Retinal pigment epithelial cell (primary cell): ENCODE measurements around the gene STK11IP.
A peak's percentile ranks its signal among the peaks of the same experiment; 100 is the strongest.

Source experiments
- DNase-seq: peaks from one replicate; pipeline ENCODE4 v3.0.0-alpha.2; 2010; ENCODE audit warnings: low read depth
- H3K4me3 ChIP-seq: 2 replicates; pipeline ENCODE4 v1.5.1; 2011; ENCODE audit warnings: mild to moderate bottlenecking, low read length, control low read depth, moderate library complexity
- CTCF ChIP-seq: conservative IDR thresholded peaks from 2 replicates; pipeline ENCODE4 v1.5.1; 2011; ENCODE audit warnings: low read depth, low read length, control low read depth, inconsistent platforms

The STK11IP gene

DNA sequence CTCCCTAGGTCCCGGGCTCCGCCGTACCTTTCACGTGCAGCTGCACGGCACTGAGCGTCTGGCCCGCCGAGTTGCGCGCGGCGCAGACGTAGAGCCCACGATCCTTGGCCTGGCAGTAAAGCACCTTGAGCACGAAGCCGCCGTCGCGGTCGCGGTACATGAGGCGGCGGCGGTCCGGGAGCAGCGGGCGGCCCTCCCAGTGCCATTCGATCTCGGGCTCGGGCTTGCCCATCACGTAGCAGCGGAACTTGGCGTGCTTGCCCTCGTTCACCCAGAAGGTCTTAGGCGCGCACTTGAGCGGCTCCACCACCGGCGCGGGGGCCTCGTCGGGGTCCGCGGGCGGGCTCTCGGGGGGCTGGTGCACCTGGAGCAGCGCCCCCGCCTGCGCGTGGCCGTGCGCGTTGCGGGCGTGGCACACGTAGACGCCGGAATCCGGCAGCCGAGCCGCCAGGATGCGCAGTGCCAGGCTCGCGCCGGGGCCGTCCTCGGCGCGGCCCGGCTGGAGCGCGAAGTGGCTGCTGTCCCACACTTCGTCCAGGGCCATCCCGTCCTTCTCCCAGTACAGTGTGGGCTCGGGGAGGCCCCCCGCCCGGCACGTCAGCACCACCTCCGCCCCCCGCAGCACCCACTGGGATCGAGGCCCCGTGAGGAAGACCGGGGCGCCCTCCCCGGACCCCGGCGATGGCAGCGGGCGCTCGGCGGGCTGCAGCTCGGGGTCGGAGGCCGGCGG, 27.3 kb upstream of the STK11IP start:
- H3K4me3 ChIP-seq: peak overlapping the region; percentile 52

GRCh38 chr2:219570924-219571310, 26.7 kb upstream of the STK11IP start:
- peak overlapping the region; percentile 52 for H3K4me3 ChIP-seq
- DNase-seq: no peak
- no peak for TF ChIP-seq CTCF

More for the DNA sequence above, 27.3 kb upstream of the STK11IP start:
- TF ChIP-seq CTCF: no peak
- no peak for DNase-seq

DNA sequence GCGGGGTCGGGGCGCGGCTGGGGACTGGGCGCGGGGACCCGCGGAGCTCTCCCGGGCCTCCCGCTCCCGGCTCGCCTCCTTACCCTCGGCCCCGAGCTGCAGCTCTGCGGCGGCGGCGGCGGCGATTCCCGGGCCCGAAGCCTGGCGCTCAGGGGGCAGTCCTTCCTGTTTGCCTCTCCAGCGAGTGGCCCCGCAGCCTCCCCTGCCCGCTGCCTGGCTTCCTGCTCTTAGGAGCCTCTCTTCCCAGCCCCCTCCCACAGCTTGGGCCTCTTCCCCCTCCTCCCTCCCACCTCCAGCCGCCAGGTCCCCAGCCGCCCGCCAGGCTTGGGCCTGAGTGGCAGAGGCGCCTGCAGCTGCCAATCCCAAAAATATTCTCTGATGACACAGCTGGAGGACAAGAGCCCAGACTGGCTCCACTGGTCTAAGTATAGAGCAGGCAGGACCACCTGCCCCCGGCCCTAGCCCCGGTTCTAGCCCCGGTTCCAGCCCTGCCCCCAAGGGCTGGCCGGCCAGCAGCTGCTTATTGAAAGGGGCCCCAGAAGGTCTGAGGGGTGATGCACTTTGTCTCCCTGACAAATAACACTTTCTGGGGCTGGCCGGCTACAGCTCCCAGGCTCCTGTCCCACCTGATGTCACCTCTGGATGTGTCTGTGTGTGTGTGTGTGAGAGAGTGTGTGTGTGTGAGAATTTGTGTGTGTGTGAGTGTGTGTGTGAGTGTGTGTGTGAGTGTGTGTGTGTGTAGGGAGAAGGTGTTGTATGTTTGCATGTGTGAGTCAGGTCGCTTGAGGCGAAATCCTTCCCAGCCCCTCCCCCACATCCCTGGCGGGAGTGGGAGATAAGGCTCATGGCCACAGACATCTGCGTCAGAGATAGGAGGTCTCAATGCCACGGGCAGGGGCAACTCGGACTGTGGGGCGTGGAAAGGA, 26.1 kb upstream of the STK11IP start, which contains the start of gene OBSL1:
OBSL1 (minus strand) TSS at position 229 of the 926 bp plus-strand sequence. CDS start 307 bp downstream, outside the sequence.
- no peak for TF ChIP-seq CTCF
- peak; percentile 52 for DNase-seq
- H3K4me3 ChIP-seq: peak within 1 kb of the TSS; percentile 52

DNA sequence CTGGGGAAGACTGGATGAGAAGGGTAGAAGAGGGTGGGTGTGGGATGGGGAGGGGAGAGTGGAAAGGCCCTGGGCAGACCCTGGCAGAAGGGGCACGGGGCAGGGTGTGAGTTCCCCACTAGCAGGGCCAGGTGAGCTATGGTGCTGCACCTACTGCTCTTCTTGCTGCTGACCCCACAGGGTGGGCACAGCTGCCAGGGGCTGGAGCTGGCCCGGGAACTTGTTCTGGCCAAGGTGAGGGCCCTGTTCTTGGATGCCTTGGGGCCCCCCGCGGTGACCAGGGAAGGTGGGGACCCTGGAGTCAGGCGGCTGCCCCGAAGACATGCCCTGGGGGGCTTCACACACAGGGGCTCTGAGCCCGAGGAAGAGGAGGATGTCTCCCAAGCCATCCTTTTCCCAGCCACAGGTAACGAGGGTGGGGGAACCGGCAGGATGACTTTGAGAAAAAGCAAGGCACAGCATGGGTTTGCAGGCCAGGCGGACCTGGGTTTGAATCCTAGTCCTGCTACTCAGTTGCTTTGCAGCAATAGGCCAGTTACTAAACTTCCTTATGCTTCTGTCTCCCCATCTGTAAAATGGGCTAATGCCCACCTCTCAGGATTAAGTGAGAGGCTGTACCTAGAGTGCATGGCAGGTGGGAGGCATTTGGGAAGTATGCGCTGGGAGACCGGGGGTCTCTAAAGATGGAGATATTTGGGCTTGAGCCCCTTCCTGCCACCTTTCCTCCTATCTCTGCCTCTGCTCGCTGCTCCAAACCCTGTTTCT, 25.2 kb upstream of the STK11IP start, which contains the start of gene INHA:
INHA (plus strand) TSS at position 74 of the 765 bp plus-strand sequence; CDS start at position 139, 65 bp downstream.
- peak within 1 kb of the TSS; percentile 50 for H3K4me3 ChIP-seq
- DNase-seq: no peak
- no peak for TF ChIP-seq CTCF

DNA sequence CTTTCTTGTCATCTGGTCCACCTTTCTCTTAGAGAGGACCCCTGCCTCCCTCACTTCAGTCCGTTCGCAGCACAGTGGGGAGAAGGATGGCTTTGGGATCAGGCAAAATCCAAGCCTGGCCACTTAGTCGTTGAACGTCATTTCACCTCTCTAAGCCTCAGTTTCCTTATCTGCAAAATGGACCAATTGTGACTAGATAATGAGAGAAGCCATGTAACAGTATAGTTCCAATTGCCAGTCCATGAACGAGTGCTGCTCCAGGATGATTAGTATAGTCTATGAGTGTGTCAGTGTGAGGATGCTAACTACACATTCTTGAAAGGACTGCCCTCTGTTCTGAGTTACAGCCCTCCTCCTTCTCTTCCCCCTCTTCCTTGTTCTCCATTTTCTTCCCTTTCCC, 24.5 kb upstream of the STK11IP start:
- no peak for TF ChIP-seq CTCF
- no peak for DNase-seq
- H3K4me3 ChIP-seq: no peak overlapping the region

- no peak overlapping the region for H3K4me3 ChIP-seq
- no peak for TF ChIP-seq CTCF
- no peak for DNase-seq
These were observed 23.0 kb upstream of the STK11IP start for GRCh38 chr2:219574484-219575311.
